Panc1 (cell line): ENCODE data around the gene DIP2C. TPM values are rescaled to one million over a fixed set of nuclear protein-coding genes. Genes with fewer than 3 reads are reported as not detected.

Experiments
- ATAC-seq: fragments of 200-7000 bp; cut with Tn5 transposase; 2 replicates; pipeline ENCODE4 v1.9.1; 2020; ENCODE audit warnings: mild to moderate bottlenecking, moderate library complexity
- BruUV-seq: library from RNA; stranded (reverse); fragments of 400-500 nt; replicated peaks from 2 replicates; lab custom pipeline; 2021; lab: Mats Ljungman, UMichigan
- CTCF ChIA-PET: fragments of 300-600 bp; sonication (Branson Sonifier 250); formaldehyde crosslinking; loops from one replicate; lab custom pipeline; 2022; ENCODE audit warnings: antibody characterized with exemption; lab: Charles Lee
- POLR2A ChIA-PET: fragments of 300-600 bp; sonication (Branson Sonifier 250); formaldehyde crosslinking; loops from one replicate; lab custom pipeline; 2022; ENCODE audit warnings: antibody characterized with exemption; lab: Charles Lee
- DNase-seq: peaks from one replicate; pipeline ENCODE4 v3.0.0-alpha.2; 2010; ENCODE audit warnings: low read depth, low spot score
- H3K27ac ChIP-seq: 2 replicates; pipeline ENCODE4 v1.5.1; 2011; ENCODE audit warnings: mild to moderate bottlenecking, low read length, inconsistent platforms
- H3K27me3 ChIP-seq: fragments of 200-500 bp; sonication (Bioruptor generic); 2 replicates; pipeline ENCODE4 v1.6.0; 2014; ENCODE audit warnings: low read length, inconsistent platforms; ENCODE audit not compliant: control insufficient read depth, insufficient read depth
- H3K36me3 ChIP-seq: fragments of 200-500 bp; sonication (Bioruptor generic); 2 replicates; pipeline ENCODE4 v1.5.1; 2014; ENCODE audit warnings: inconsistent platforms, mild to moderate bottlenecking, low read length, moderate library complexity; ENCODE audit not compliant: control insufficient read depth, insufficient read depth
- H3K4me1 ChIP-seq: 2 replicates; pipeline ENCODE4 v1.5.1; 2011; ENCODE audit warnings: inconsistent platforms, mild to moderate bottlenecking, low read length, moderate library complexity; ENCODE audit not compliant: control insufficient read depth, insufficient read depth
- H3K4me3 ChIP-seq, 2 experiments: 2 replicates each; pipeline ENCODE4 v1.5.1; 2011 to 2012; ENCODE audit warnings: low read depth in 2 of 2, low read length in 2 of 2, mild to moderate bottlenecking in 2 of 2, inconsistent platforms in 1 of 2, moderate library complexity in 1 of 2
- H3K9me3 ChIP-seq: fragments of 200-500 bp; sonication (Bioruptor generic); 2 replicates; pipeline ENCODE4 v1.5.1; 2014; ENCODE audit warnings: low read depth, mild to moderate bottlenecking, inconsistent platforms, low read length, moderate library complexity; ENCODE audit not compliant: control insufficient read depth, insufficient read depth
- POLR2AphosphoS5 ChIP-seq: IDR thresholded peaks from 2 replicates; pipeline ENCODE4 v1.6.1; 2012; ENCODE audit warnings: mild to moderate bottlenecking, low read depth, low read length, moderate library complexity
- SIN3A ChIP-seq: IDR thresholded peaks from 2 replicates; pipeline ENCODE4 v1.6.1; 2012; ENCODE audit warnings: low read depth, mild to moderate bottlenecking, low read length, moderate library complexity, borderline replicate concordance; ENCODE audit not compliant: insufficient read depth
- TCF7L2 ChIP-seq: IDR thresholded peaks from 2 replicates; pipeline ENCODE4 v1.6.1; 2011; ENCODE audit warnings: mild to moderate bottlenecking, low read depth, low read length, inconsistent platforms
- in situ Hi-C: cut with HindIII; loops from 2 replicates; pipeline ENCODE4 v1.10.0; 2016; ENCODE audit warnings: low sequenced_read_pairs, low pct_unique_long_range_greater_than_20kb
- intact Hi-C: fragments of 100-400 bp; cut with micrococcal nuclease; formaldehyde crosslinking; loops from one replicate; pipeline ENCODE4 v1.10.0; 2022; ENCODE audit not compliant: unreplicated experiment
- total RNA-seq: library from RNA; stranded (reverse); gene quantifications from one replicate; pipeline ENCODE4 v1.2.1, GENCODE V29; 2021; ENCODE audit not compliant: unreplicated experiment
- TF ChIP-seq, protein P1 (sequence below), 2 experiments: IDR thresholded peaks; 2 replicates each; pipeline ENCODE4 v1.6.1; 2011 to 2012; ENCODE audit warnings: low read depth in 2 of 2, control low read depth in 1 of 2, low read length in 1 of 2, mild to moderate bottlenecking in 1 of 2, moderate library complexity in 1 of 2; ENCODE audit not compliant: insufficient read depth in 1 of 2
- TF ChIP-seq, protein P2 (sequence below): fragments of 450-650 bp; IDR thresholded peaks from 2 replicates; pipeline ENCODE4 v1.5.1; 2017; ENCODE audit warnings: mild to moderate bottlenecking

The DIP2C gene
- total RNA-seq, 1 experiment from 2014 or later: 13.2 TPM

DNA sequence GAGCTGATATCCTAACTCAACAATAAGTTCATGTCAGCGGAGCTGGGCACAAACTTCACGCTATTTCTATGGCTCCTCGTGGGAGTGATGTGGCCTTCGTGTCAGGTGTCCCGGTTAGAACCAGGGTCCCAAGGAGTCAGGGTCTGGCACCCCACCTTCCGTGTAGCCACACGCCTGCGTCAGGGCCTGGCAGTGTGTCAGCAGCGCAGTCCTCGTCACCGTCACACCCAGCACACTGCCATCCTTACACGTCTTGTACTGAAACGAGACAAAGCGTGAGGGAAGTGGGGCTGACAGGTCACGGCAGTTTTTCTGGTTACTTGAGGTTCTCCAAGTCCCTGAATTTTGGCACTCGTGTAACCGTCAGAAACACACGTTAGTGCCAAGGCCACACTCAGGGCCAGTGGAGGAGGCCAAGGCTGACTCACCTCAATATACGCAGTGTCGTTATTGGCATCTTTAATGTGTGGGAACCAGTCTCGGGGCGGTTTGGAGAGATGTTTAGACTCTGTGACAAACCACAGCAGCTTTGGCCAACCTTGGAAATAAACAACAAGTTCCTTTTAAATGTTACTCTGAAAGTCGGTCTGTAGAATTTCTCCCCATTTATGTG is 299.5 kb downstream of the DIP2C start:
- in situ Hi-C loops: no loop called here
- CTCF ChIA-PET: no interaction called here

DNA sequence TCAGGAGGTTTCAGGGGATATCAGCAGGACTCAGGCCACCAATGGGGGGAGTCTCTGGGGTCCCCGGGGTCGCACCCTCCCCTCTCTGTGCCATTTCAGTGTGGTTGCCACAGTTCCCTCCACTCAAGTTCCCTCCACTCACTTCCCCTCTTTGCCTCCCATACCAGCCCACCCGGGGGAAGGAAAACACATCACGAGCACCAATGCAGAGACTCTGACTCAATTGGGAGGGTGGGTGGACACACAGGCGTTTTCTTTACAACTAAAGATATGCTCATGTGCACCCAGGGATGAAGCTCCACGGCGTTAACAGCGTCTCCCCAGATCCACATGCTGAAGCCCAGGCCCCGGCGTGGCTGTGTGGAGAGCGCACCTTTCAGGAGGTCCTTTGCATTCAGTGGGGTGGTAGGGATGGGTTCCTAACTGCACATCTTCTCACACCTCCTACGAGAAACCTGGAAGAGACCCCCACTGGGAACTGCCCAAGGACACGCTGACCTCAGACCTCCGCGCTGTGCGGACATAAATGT is 300.1 kb downstream of the DIP2C start:
- Histone ChIP-seq H3K36me3 (no peaks in the 10 kb centered on the region), H3K4me3 (no peak overlapping the region), H3K27me3 (no peaks in the 10 kb centered on the region), H3K4me1 (no peaks in the 10 kb centered on the region), H3K27ac (no peak overlapping the region), H3K9me3 (no peaks in the 10 kb centered on the region)
- no peak for DNase-seq
- ATAC-seq: no peak
- no TSS peak for BruUV-seq
- TF ChIP-seq POLR2AphosphoS5 (no peak), SIN3A (no peak)
- TF ChIP-seq, protein P1, sequence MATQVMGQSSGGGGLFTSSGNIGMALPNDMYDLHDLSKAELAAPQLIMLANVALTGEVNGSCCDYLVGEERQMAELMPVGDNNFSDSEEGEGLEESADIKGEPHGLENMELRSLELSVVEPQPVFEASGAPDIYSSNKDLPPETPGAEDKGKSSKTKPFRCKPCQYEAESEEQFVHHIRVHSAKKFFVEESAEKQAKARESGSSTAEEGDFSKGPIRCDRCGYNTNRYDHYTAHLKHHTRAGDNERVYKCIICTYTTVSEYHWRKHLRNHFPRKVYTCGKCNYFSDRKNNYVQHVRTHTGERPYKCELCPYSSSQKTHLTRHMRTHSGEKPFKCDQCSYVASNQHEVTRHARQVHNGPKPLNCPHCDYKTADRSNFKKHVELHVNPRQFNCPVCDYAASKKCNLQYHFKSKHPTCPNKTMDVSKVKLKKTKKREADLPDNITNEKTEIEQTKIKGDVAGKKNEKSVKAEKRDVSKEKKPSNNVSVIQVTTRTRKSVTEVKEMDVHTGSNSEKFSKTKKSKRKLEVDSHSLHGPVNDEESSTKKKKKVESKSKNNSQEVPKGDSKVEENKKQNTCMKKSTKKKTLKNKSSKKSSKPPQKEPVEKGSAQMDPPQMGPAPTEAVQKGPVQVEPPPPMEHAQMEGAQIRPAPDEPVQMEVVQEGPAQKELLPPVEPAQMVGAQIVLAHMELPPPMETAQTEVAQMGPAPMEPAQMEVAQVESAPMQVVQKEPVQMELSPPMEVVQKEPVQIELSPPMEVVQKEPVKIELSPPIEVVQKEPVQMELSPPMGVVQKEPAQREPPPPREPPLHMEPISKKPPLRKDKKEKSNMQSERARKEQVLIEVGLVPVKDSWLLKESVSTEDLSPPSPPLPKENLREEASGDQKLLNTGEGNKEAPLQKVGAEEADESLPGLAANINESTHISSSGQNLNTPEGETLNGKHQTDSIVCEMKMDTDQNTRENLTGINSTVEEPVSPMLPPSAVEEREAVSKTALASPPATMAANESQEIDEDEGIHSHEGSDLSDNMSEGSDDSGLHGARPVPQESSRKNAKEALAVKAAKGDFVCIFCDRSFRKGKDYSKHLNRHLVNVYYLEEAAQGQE (IDR thresholded peaks at IDR 0.05; ENCODE audit: insufficient read depth in 1 of 2, low read depth in 2 of 2, low read length in 1 of 2): no peak
- TF ChIP-seq, protein P2, sequence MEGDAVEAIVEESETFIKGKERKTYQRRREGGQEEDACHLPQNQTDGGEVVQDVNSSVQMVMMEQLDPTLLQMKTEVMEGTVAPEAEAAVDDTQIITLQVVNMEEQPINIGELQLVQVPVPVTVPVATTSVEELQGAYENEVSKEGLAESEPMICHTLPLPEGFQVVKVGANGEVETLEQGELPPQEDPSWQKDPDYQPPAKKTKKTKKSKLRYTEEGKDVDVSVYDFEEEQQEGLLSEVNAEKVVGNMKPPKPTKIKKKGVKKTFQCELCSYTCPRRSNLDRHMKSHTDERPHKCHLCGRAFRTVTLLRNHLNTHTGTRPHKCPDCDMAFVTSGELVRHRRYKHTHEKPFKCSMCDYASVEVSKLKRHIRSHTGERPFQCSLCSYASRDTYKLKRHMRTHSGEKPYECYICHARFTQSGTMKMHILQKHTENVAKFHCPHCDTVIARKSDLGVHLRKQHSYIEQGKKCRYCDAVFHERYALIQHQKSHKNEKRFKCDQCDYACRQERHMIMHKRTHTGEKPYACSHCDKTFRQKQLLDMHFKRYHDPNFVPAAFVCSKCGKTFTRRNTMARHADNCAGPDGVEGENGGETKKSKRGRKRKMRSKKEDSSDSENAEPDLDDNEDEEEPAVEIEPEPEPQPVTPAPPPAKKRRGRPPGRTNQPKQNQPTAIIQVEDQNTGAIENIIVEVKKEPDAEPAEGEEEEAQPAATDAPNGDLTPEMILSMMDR: no peak
- POLR2A ChIA-PET: no interaction called here
- intact Hi-C loops (no loop called here), in situ Hi-C loops (no loop called here)
- CTCF ChIA-PET: no interaction called here

More for the DNA sequence above, 299.5 kb downstream of the DIP2C start:
- POLR2A ChIA-PET: no interaction called here
- intact Hi-C loops: no loop called here
- no TSS peak for BruUV-seq
- no peak overlapping the region for H3K27ac ChIP-seq
- H3K4me3 ChIP-seq: no peak overlapping the region
- H3K27me3 ChIP-seq: no peaks in the 10 kb centered on the region
- no peak for DNase-seq
- no peak for TF ChIP-seq SIN3A
- no peak for TF ChIP-seq TCF7L2
- TF ChIP-seq, protein P1 (IDR thresholded peaks at IDR 0.05; ENCODE audit: insufficient read depth in 1 of 2, low read depth in 2 of 2, low read length in 1 of 2): no peak
- TF ChIP-seq, protein P2: no peak
- TF ChIP-seq POLR2AphosphoS5: no peak
- H3K36me3 ChIP-seq: no peaks in the 10 kb centered on the region
- ATAC-seq: no peak
- no peaks in the 10 kb centered on the region for H3K4me1 ChIP-seq
- H3K9me3 ChIP-seq: no peaks in the 10 kb centered on the region
